ENCODE data around the gene ACTR3C. TPM values are rescaled to one million over a fixed set of nuclear protein-coding genes. Genes with fewer than 3 reads are reported as not detected.

ACTR3C gene
- polyA plus RNA-seq (2013, experiment 1 of 2; ENCODE audit: insufficient read length): not detected
- not detected for polyA plus RNA-seq (2013, experiment 2 of 2; ENCODE audit: insufficient read length)

DNA sequence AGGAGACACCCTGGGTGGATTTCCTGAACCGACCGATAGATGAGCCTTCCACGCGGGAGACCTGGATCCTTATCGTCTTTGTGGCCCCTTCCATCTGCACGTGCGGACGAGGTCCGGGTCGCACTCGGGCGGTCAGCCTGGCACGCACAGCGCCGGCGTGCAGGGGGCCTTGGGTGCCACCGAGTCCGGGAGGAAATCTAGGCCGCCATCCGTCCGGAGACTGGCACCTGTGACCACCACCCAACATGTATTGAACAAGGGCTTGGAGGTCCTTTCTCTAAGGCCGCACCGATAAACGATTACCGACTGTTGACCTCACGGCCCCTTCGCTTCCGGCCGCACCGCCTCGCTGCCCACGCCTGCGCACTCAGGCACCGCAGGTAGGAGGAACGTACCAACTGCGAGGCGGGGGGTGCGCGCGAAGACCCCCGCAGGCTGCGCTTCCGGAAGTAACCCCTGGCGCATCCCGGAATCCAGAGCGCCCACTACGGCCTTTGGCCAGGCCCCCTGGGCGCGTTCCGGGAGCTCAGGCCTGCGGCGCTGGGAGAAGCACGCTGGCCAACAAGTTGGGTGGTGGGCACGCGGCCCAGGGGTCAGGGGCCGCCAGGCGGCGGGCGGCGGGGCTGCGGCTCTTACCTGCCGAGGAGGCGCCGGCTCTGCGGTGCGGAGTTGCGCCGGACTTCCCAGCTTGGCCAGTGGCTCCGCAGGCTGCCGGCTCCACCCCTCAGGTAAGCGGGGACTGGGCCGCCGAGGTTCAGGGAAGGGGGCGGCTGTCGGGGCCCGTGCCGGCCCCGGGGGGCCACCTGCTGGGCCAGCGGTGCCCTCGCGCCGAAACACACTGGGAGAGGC, at the start of gene ACTR3C, which contains the start of gene LRRC61:
TSS of gene ACTR3C (minus strand) at position 713 of the 849 bp plus-strand sequence. CDS start 28,249 bp downstream, outside the sequence.
TSS of gene LRRC61 (plus strand) at position 523 of the 849 bp plus-strand sequence. CDS start 13,507 bp downstream, outside the sequence.
- DNase-seq: peak; percentile 7

DNA sequence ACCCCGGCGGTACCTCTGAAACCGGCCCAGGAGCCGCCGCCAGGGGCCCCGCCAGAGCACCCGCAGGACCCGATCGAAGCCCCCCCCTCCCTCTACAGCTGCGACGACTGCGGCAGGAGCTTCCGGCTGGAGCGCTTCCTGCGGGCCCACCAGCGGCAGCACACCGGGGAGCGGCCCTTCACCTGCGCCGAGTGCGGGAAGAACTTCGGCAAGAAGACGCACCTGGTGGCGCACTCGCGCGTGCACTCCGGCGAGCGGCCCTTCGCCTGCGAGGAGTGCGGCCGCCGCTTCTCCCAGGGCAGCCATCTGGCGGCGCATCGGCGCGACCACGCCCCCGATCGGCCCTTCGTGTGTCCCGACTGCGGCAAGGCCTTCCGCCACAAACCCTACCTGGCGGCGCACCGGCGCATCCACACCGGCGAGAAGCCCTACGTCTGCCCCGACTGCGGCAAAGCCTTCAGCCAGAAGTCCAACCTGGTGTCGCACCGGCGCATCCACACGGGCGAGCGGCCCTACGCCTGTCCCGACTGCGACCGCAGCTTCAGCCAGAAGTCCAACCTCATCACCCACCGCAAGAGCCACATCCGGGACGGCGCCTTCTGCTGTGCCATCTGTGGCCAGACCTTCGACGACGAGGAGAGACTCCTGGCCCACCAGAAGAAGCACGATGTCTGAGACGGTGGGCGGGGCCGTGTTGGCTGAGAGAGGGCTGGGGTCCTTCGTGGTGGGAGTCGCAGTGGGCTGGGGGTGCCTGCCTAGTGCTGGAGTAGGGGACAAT, 49.1 kb upstream of the ACTR3C start:
- no peak for DNase-seq

DNA sequence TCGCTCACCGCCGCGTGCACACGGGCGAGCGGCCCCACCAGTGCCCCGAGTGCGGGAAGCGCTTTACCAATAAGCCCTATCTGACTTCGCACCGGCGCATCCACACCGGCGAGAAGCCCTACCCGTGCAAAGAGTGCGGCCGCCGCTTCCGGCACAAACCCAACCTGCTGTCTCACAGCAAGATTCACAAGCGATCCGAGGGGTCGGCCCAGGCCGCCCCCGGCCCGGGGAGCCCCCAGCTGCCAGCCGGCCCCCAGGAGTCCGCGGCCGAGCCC, 48.6 kb upstream of the ACTR3C start:
- no peak for DNase-seq

DNA sequence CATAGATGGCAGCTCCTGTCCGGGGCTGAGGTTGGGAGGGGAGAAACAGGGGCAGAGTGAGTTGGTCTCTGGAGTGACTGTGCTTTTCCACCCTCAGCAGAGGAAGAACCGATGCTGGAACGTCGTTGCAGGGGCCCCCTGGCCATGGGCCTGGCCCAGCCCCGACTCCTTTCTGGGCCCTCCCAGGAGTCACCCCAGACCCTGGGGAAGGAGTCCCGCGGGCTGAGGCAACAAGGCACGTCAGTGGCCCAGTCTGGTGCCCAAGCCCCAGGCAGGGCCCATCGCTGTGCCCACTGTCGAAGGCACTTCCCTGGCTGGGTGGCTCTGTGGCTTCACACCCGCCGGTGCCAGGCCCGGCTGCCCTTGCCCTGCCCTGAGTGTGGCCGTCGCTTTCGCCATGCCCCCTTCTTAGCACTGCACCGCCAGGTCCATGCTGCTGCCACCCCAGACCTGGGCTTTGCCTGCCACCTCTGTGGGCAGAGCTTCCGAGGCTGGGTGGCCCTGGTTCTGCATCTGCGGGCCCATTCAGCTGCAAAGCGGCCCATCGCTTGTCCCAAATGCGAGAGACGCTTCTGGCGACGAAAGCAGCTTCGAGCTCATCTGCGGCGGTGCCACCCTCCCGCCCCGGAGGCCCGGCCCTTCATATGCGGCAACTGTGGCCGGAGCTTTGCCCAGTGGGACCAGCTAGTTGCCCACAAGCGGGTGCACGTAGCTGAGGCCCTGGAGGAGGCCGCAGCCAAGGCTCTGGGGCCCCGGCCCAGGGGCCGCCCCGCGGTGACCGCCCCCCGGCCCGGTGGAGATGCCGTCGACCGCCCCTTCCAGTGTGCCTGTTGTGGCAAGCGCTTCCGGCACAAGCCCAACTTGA, 48.0 kb upstream of the ACTR3C start:
- DNase-seq: no peak

DNA sequence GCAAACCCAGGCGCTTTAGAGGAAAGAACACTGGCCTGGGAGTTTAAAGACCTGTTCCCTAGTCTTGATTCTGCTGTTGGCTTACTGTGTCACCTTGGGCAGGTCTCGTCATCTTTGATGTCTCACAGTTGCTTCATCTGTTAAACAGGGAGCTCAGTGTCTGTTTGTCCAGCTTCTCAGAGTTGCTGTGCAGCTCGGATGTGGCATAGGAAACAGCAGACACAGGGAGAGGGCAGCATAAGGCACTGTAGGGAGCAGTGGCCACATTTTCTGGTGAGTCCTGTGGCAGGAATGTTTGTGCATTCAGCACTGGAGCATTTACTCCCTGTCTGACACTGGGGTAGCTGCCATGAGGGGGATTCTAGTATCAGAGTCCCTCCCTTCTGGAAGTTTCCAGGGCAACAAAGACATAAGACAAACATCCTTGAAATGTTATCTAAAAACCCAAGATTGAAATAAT, 47.3 kb upstream of the ACTR3C start:
- peak; percentile 89 for DNase-seq

DNA sequence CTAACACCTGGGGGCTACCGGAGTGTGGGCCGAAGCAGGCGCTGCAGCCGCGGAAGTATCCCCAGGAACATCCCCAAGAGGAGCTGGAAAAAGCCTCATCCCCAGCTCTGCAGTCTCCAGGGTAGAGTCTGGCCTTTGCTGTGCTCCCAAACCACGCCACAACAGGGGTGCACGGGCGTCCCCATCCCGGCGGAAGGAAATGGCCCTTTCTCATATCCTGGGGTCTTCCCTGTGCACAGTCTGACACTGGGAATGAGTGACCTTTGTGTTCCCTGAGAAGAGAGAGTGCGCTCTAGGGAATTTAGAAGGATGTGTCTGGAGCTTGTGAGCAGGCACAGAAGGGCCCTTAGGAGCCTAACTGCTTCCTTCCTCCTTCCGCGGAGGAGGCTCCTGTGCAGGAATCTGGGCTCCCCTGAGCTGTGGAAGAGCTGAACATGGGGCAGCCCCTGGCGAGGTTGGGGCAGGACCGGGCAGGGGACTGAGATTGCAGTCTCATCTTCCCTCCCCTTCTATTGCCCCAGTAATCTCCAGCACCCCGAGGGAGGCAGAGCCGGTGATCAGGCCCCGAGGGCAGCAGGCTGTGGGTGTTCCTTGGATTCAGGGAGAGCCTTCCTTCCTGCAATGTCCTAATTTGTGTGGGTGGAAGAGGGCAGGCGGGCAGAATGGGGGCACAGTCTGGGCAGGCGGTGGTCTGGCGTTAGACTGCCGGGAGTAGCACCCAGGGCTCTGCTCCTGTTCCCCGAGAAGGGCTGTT, 46.6 kb upstream of the ACTR3C start:
- DNase-seq: no peak

DNA sequence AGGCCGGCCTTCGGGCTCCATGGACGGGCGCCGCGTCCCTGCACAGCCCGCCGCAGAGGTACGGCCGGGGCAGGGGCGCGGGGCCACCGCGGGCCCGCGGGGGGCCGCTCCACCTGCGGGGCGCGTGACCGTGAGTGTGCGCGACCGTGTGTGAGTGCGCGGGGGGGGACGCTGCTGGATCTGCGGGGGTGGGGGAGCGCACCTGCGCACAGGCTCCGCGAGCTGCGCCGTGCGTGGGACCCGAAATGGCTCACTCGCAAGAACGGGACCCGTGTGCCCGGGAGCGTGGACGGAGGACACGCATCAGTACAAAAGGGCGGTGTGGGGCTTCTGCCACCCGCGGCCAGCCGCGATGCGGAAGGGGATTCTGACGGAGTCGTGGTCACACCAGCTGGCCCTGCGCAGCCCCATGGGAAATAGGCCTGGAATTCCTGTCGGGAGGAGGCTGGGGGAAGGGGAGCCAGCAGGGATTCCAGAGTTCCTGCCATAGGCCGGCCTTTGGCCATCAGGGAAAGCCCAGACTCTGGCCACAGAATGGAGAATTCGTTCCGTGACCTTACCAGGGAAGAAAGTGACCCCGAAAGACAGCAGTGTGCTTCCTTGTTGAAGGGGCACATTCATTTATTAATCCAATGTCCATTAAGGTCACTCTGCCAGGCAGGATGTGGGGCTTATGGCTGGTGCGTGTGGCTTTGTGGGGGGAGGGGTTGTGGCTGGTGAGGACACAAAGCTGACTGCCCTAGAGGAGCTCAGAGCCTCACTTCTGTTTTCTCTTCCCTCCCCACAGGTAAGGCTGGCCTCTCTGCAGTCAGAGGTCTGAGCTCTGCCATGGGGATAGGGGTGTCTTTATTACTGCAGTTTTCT, 45.8 kb upstream of the ACTR3C start:
- DNase-seq: peak; percentile 84

DNA sequence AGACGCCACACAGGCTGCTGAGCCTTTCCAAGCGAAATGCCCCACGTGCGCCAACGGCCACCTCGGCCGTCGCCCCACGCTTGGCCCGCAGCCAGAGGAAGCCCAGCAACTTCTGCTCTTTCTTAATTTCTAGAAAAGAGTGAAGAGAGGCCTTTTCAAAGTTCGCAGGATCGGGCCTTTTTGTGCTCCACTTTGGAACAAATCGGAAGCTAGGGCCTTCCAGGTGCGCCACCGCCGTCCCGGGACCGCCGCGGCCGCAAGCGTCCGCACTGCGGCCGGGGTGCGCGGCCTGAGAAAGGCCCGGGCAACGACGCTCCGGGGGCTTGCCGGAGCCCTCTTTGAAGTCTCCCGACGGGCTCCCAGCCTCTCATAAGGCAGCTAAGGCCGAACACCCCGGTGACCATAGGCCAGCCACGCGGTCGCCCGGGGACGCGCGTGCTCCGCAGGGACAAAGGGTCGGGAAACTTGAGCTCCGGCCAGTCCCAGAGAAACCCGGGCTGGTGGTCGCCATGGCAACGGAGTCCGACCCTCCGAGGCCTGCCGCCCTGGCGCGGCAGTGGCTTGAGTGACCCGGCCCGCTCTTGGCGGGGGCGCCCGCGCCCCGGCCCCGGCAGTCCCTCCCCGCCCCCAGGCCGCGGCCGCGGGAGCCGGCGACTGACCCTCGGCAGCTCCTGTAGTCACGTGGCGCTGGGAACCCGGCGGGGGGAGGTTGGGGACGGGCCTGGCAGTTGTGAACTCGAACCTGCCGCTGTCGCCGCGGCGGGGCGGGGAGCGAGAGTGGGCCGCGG, 44.9 kb upstream of the ACTR3C start, which contains the start of gene REPIN1:
TSS of gene REPIN1 (plus strand) at position 727 of the 788 bp plus-strand sequence. CDS start 890 bp downstream, outside the sequence.
- DNase-seq: peak; percentile 89

DNA sequence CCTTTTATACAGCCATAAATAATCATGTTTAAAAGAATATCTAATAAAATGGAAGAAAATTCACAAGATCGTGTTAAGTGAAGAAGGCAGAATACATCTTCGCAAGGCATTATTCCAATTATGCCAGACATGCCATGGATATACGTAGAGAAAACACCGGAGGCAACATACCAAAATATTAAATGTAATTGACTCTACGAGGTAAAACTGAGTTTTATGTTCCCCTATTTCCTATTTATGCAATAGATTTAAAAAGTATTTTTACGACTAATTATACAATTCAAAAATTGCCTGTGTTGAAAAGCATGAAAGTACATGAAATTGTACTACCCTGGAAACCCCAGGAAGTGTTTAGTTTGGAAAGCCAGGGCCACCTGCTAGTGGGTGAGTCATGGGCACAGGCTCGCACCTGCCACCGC, 44.3 kb upstream of the ACTR3C start:
- no peak for DNase-seq

DNA sequence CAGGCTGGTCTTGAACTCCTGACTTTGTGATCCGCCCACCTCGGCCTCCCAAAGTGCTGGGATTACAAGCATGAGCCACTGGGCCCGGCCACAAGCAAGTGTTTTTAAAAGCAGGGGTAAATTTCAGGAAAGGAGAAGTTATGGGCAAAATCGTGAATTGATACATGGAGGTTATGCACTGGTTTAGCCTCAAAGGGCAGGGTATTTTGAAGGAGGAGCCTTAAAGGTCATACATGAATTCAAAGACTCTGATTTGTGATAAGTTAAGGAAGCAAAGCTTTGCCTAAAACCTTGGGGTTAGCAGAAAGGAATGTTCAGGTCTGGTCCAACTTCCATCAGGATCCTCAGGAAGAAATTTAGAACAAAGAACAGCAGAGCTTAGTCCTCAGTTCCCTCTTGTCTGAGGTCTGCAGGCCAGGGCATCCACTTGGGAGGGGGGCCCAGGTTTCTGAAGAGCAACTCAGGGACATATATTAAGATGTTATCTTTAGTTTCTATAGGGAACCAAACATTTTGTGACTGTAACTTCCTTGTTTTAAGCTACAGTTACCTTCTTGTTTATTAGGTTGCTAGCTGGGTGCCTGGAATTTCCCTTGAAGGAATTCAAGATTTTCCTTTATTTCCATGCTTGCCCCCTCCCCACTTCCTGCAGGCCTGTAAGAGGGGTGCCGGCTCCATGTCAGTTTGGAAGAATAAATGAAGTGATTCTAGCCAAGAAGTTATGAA, 42.5 kb upstream of the ACTR3C start:
- DNase-seq: no peak

DNA sequence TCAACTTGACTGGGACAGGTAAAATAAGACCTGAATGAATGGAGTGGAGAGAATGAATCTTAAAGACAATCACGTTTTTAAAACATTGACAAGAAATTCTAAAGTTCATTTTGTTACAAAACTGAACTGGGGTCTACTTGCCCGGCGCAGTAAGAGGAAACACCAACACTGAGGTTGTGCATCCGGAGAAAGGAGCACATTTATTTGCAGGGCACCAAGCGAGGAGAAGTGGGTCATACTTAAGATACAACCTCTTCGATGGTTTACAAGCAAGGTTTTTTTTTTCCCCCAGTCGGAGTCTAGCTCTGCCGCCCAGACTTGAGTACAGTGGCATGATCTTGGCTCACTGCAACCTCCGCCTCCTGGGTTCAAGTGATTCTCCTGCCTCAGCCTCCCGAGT, 41.8 kb upstream of the ACTR3C start:
- no peak for DNase-seq

DNA sequence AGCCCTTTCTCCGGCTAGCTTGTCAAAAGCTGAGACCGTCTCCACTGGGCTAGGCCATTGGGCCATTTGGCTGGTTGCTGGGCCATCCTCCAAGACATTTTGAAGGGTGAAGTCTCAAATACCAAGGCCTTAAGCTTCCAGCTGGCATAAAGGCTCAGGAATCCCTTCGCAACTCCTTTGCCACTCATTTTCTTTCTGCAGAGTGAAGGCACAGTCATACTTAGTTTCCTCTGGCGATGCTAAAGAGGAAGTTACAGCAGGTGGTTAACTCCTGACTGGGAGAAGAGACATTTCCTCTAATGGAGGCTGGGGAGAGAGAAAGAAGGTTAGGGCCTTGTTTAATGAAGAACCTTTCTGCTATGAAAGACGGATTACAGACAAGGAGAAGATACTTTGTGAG, 40.5 kb upstream of the ACTR3C start:
- no peak for DNase-seq

DNA sequence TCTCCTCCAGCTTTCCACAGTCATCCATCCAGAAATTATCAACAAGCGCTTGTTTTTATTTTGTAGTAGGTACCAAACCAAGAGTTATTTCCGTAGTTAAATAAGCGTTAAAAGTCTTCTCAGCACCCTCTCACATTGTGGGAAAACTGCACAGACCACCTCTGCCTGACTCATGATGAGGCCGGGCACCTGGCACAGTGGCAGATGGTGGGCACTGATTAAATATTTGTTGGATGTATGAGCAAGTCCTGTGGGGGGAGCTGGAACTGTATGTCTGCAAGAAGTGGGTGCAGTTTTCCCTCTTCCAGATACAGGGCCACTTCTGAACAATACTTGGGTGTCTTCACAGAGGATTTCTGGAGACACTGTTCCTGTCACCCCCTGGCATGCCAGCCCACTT, 40.0 kb upstream of the ACTR3C start:
- DNase-seq: no peak

DNA sequence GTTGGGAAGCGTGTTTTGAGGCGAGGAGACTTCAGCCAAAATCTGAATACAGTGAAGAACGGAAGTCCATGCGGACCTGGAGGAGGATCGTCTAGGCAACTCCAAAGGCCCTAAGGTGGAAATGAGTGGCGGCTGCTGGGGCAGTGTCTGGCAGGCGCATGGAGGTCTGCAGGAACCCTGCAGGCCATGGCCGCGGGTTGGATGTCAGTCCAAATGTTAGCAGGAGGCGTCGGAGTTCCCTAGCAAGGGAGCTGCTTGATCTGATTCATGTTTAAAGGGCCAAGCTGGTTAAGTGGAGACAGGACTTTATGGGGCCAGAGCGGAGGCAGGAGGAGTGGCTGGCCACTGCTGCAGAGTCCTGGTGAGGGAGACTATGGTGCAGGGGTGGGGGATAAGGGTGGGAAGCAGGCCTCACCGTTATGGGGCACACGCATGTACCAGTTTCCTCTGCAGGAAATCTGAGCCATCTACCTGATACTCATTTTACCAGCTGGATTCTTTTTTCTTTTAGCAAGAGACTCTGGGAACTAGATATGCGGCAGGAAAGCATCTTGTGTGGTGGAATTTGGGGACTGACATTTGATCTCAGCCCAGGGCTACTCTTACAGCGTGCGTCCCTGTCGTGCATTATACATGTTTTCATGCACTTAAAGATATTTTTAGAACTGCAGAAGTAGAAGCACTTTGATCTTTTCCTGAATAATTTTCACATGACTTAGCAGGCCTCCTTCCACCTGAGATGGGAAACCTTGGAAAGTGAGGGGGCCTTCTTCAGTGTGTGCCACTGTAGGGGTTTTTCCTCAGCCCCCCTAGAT, 38.7 kb upstream of the ACTR3C start:
- DNase-seq: no peak

DNA sequence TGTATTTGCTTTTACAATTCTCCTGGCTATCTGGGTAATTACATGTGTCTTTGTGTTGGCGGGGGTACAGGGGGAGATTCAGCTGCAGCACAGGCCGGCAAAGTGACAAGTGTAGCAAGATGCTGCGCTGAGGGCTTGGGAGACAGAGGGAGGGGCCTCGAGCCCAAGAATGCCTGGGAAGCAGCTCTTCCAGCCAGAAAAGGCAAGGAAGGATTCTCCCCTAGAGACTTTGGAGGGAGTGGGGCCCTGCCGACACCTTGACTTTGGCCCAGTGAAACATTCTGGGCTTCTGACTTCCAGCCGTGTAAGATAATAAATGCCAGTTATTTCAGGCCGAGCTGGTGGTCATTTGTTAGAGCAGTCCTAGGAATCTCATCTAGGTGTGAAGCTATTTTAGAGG, 38.1 kb upstream of the ACTR3C start:
- DNase-seq: no peak

DNA sequence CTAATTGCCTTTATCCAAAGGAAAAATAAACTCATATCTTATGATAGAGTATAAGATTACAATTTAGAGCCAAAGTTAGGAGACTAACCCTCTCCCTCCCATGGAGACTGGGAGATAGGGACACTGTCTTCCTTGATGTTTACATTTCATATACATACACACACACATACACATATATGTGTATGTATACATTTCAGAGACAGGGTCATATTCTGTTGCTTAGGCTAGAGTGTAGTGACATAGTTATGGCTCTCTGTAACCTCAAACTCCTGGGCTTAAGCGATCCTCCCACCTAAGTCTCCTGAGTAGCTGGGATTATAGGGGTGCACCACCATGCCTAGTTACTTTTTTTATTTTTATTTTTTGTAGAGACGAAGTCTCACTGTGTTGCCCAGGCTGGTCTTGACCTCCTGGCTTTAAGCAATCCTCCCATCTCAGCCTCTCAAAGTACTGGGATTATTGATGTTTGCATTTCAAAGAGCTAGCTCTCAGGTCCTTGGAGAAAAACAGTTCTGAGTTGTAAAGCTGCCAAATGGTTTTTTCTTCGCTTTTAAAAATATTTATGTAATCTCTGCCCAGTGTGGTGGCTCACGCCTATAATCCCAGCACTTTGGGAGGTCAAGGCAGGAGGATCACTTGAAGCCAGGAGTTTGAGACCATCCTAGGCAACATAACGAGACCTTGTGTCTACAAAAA, 37.2 kb upstream of the ACTR3C start:
- DNase-seq: no peak

DNA sequence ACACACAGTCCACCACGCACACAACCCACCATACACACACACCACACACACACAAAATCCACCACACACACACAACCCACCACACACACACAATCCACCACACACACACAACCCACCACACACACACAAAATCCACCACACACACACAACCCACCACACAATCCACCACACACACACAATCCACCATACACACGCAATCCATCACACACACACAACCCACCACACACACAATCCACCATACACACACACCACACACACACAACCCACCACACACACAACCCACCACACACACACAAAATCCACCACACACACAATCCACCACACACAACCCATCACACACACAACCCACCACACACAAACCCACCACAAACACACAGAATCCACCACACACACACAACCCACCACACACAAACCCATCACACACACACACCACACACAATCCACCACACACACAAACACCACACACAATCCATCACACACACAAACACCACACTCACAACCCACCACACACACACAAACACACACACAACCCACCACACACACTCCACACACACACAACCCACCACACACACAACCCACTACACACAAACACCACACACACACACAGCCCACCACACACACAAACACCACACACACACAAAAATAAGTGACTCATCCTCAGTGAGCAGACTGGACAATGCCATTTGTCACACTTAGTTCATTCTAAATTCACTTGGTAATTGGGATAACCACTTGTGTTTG, 36.4 kb upstream of the ACTR3C start:
- no peak for DNase-seq
